ENCODE measurements around the gene INPP5A. TPM values are rescaled to one million over a fixed set of nuclear protein-coding genes. Genes with fewer than 3 reads are reported as not detected.
"Not testable (repeated sequence)": the region's sequence is repeated elsewhere in the genome, so short reads cannot be mapped to it uniquely, and the experiment has no call there.

Gene INPP5A
- total RNA-seq, 1 donor from 2014 or later, result 32.8 TPM

DNA sequence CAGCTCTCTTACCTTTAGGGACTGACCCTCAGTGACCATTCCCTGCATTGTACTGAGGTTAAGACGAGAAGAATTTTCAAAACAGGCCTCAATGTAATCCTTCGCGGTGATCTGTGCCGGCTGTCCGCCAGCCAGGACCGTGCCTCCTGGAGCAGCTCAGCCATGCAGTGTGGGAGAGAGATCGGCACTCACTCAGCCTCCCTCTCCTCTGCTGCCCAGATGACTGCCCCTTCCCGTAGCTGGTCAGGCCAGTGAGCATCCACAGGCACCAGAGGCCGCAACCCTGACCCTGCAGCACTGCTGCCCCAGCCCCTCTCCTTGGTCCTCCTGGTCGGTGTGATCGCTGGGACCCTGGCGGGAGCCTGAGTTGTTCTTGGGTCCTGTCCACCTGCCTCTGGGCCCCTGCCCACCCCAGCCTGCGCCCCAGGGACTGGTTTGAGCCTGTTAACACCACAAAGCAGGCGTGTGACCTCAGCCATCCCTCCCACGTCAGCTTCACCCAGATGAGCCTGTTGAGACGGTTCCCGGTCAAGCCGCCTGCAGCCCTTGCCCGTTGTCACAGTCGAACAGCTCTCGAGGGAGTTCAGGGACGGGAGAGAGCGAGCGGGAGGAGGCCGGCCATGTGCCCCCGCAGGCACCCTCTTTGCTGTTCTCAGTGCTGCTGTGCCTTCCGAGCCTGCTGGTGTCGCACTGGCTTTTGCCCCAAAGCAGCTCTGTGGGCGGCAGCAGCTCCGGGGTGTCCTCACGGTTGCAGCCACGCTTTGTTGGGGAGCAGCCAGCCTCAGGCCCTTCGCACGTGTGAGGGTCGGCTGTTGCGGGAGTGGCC lies 211.2 kb downstream of the INPP5A start:
- no peak for DNase-seq

DNA sequence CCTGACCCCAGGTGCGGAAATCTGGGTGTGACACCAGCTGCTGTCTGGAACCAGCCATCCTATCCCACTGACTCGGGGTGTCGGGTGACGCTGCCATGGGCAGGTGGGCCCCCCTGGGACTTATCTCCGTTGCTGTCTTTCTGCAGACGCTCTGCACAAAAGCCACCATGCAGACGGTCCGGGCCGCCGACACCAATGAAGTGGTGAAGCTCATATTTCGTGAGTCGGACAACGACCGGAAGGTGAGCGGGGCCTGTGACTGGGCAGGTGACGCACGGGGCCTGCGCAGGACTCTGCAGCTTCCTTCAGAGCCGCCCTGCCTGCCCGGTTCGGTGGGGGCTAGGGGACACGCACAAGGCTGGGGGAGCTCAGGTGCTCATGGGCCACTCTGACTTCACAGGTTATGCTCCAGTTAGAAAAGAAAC lies 211.8 kb downstream of the INPP5A start:
- DNase-seq, result no peak

DNA sequence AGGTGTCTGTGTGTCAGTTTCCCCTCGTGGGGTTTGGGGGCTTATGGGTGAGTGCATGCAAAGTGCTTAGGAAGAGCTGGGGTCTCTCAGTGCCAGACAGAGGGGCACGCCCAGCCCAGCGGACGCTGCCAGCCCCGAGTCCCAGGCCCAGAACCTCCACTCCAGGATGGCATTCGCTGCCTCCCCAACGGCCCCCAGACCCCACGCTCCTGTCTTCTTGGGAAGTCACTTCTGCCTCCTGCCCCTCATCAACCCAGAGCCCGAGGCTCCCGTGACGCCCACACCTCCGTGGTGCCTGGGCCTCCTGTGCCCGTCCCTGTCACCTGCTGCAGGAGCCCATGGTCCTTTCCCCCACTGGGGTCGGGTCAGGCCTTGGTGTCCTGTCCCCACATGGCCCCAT lies 213.3 kb downstream of the INPP5A start:
- no peak for DNase-seq

- DNase-seq, result no peak
Observed at GRCh38 chr10:132752378-132752777, 214.8 kb downstream of the INPP5A start.

DNA sequence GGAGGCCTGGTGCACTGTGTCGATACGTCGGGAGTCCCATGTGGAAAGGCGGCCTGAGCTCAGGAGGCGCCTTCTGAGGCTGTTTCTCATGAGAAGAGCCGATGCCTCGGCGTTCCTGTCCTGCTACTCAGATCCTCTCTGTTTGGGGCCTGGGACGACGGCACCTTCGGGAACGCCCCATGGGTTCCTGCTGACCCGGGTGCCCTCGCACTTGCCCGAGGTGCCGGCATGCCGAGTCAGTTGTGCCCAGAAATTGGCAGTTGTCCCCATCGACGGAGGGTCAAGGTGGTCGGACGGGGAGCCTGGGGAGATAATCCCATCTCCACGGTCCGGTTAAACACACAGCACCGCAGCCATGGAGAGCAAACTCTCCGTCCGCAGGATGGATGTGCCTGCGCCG lies 215.4 kb downstream of the INPP5A start:
- no peak for DNase-seq

DNA sequence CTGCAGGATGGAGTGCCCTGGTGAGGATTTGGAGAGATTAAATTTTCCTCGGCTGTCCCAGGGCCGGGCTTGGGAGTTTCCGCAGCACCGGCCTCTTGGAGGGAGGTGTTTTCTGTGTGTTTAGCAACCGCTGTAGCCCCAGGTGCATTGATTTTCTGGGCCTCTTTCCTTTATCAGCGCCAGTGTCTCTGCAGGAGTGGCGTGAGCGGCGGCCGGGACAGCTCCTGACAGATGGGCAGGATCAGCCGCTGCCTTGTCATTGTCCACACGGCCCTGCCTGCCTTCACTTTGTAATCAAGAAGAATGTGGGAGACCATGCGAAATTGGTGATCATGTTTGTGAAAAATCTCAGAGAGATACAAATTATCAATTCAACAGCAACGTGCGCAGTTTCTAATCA lies 216.0 kb downstream of the INPP5A start:
- no peak for DNase-seq

- no peak for DNase-seq
Observed at GRCh38 chr10:132754071-132754470, 216.5 kb downstream of the INPP5A start.

GRCh38 chr10:132755166-132755711 lies 217.7 kb downstream of the INPP5A start:
- DNase-seq, result no peak

GRCh38 chr10:132756591-132756990 lies 219.0 kb downstream of the INPP5A start:
- no peak for DNase-seq

DNA sequence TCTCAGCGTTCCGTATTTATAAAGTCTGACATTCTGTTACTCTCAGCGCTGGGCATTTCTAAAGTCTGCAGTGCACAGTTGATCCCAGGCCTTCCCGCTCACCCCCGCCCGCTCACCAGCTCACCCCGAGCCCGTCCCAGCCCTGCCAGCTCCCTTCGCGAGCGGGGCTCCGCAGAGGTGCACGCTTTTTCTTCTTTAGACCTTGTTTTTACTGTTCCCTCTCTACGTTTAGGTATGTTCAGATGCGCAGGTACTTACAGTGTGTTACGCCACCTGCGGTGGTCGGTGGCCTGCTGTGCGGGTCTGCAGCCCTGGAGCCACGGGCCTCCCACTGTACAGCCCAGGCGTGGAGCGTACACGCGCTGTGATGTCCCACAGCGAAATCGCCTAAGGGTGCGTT lies 219.6 kb downstream of the INPP5A start:
- DNase-seq, result no peak

DNA sequence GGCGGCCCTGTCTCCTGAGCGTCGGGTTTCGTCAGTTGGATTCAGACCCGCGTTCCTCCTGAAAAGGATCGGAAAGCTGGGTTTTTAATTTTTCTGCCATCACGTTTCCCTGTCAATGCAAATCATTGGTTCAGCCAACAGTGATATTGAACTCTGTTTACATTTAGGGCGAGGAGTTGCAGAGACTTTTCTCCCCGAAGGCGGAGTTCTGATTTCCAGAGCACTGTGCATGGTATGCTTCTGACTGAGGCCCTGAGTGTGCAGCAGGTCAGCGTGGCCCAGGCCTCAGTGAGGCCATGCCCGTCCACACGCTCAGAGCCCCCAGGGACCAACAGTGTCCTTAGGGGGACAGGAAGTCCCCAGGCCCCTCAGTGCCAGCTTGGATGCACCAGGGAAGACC lies 221.3 kb downstream of the INPP5A start:
- no peak for DNase-seq

DNA sequence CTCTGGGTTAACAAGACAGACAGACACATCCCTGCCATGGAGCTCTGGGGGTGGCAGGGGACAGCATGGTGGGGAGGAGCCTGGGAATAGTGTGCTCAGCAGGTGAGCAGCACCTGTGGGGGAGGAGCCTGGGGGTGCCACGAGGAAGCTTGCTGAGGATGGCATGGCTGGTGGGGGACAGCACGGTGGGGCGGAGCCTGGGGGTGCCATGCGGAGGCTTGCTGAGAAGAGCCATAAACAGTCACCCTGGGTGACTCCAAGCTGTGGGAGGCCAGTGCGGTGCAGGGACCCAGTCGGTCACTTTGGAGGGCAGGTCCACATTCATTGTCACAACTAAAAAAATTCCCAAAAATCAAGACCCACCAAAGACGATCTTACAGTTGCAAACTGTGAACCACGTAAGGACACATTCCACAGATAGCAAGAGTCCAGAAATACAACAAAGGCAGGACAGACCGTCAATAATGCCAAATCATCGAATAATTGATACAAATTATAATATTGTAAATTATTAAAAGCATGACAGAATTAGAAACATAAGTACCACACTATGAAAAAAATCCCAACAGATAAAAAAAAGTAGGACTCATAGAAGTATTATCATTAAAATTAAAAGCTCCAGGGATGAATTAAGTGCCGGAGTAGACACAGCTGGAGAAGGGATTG lies 223.9 kb downstream of the INPP5A start:
- no peak for DNase-seq

- no peak for DNase-seq
Observed at GRCh38 chr10:132762267-132762666, 224.7 kb downstream of the INPP5A start.

GRCh38 chr10:132763545-132763944 lies 226.0 kb downstream of the INPP5A start:
- no peak for DNase-seq

DNA sequence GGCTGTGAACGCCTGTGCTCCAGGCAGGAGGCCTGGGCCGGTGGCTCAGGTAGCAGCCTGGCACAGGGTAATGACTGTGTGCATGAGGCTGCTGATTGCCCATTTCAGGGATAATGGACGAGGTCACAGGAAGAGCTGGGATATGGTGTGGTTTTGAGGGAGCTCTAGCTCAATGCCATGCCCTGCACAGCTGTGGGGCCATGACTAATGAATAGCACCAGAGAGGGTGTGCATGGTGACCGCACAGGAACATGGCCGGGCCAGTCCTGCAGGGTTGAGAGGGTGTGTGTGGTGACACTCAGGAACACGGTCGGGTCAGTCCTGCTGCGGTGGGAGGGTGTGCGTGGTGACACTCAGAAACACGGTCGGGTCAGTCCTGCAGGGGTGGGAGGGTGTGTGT lies 226.5 kb downstream of the INPP5A start:
- no peak for DNase-seq

GRCh38 chr10:132765435-132765834 lies 227.8 kb downstream of the INPP5A start:
- DNase-seq, result no peak

DNA sequence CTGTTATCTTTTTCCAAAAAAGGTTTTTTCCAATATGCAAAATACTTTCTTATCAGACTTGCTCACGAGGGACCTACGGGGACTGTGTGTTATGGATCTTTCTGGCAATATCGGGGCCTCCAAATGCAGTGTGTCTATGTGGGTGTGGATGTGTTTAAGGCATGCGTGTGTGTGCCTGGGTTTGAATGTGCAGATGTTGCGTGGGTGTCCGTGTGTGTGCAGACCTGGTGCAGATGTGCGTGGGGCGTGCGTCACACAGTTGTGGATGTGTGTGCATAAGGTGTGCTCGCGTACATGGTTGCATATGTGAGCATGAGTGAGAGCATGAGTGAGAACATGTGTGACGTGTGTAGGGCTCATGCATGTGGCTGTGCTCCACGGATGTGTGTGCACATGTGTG lies 228.7 kb downstream of the INPP5A start:
- DNase-seq, result no peak

GRCh38 chr10:132768346-132769248 lies 231.0 kb downstream of the INPP5A start:
- no peak for DNase-seq

GRCh38 chr10:132770061-132771021 lies 232.8 kb downstream of the INPP5A start:
- no peak for DNase-seq

- not testable (repeated sequence) for DNase-seq
Observed at GRCh38 chr10:132772816-132773215, 235.2 kb downstream of the INPP5A start.

GRCh38 chr10:132774181-132774901 lies 236.8 kb downstream of the INPP5A start:
- DNase-seq, result no peak
